GM18907 (cell line): Measurements from ENCODE around the gene CAAP1.
"Not testable (repeated sequence)": the region's sequence is repeated elsewhere in the genome, so short reads cannot be mapped to it uniquely, and the experiment has no call there.

Source experiments
- ATAC-seq: cut with Tn5 transposase; IDR thresholded peaks from one replicate; pipeline ENCODE4 v1.9.1; 2021; ENCODE audit warnings: mild to moderate bottlenecking, moderate library complexity; ENCODE audit not compliant: unreplicated experiment

Gene CAAP1

DNA sequence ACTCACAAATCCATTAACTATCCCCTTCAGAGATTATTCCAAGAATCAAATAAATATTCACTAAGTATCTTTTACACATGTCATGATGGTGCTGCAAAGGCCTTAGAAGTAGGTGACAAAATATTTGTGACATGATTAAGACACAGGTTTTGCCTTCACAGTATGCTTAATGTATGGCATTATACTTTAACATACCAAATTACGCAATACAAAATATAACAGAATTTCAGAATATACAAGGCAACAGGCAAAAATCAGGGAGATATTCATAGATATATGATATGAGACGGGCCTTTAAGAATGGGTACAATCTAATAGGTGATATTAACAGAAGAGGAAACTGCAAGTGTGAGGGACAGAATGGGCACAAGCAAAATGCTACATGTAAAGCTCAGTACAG is 41.6 kb downstream of the CAAP1 start:
- no peak for ATAC-seq

DNA sequence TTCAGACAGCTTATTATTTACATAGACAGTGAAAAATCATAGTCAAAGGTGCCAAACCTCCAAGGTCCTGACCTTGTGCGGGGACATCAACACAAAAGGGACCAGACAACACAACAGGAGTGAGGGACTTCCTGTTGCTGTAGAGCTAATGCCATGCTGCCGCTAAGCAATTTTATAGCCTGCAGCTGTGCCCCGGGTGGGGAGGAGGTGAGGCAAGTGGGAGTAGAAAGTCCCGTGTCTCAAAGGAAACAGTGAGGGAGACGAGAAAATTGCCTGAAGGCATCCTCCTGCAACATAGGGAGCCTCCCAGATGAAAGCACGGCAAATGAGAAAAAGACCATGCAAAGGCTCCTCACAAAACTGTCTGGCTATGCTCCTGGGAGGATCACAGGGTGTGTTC is 58.8 kb downstream of the CAAP1 start:
- ATAC-seq, result no peak

DNA sequence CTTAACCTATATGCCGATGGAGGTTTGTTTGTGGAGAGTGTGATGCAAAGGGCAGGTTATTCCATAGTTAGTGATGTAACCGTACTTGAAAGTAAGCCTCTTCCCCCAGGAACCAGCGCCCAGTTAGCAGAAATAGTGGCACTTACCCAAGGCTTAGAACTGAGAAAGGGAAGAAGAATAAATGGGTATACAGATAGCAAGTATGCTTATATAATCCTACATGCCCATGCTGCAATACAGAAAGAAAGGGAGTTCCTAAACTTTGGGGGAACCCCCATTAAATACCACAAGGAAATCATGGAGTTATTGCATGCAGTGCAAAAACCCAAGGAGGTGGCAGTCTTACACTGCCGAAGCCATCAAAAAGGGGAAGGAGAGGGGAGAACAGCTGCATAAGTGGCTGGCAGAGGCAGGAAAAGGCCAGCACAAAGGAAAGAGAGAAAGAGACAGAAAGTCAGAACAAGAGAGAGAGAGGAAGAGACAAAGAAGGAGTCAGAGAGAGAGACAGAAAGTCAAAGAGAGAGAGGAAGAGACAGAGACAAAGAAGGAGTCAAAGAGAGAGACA is 64.1 kb downstream of the CAAP1 start:
- not testable (repeated sequence) for ATAC-seq

DNA sequence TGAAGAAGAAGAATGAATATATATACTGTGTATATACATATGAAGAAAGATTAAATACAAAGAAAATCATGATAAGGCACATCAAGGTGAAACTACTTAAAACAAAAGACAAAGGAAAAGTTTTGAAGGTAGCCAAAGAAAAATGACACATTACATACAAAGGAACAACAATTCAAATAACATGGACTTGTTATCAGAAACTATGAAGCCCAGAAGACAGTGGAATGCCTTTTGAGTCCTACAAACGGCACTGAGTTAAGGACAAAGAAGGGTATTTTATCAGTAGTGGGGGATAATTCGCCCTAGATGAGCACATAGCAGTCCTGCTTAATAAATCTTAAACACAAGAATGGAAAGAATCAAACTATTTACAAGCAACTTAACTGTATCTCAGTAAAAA is 77.8 kb downstream of the CAAP1 start:
- ATAC-seq, result no peak

DNA sequence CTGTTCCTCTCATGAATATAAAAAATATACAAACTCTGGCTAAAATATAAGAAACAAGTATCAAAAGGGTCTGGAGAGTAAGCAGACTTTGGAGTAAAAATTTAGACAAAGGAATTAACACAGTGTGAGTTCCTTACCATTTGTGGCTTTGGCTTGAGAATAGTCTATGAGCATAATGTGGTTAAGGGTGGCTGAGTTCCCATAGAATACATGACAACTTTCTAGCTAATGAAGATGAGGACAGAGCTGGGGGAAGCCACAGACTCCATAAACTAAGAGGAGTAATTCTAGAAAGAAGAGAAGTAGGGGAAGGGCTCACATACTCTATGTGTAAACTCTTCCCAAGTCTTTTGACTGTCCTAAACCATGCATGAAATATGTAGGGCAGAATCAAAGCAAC is 79.4 kb downstream of the CAAP1 start:
- ATAC-seq, result peak; percentile 61

DNA sequence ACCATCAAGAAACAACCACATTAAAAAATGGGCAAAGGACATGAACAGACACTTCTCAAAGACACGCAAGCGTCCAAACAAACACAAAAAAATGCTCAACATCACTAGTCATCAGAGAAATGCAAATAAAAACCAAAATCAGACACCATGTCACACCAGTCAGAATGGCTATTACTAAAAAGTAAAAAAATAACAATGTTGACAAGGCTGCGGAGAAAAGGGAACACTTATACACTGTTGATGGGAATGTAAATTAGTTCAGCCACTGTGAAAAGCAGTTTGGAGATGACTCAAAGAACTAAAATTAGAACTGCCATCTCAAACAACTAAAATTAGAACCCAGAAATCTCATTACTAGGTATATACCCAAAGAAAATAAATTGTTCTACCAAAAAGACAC is 80.4 kb downstream of the CAAP1 start:
- peak; percentile 57 for ATAC-seq

DNA sequence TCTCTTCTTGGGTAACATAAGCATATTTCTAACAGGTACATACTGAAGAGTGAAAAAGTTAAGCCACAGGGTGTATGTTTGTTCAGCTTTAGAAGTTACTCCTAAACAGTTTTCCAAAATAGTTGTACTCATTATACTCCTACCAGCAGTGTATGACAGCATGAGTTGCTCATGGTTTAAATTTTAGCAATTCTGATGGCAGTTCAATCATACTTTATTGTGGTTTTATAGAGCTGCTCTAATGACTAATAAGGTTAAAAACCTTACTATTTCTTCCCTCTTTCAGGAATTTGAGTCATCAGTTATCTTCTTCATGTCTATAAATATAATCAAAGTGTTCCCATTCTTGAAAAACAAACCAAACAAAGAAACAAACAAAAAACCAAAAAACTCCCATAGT is 81.5 kb downstream of the CAAP1 start:
- no peak for ATAC-seq

DNA sequence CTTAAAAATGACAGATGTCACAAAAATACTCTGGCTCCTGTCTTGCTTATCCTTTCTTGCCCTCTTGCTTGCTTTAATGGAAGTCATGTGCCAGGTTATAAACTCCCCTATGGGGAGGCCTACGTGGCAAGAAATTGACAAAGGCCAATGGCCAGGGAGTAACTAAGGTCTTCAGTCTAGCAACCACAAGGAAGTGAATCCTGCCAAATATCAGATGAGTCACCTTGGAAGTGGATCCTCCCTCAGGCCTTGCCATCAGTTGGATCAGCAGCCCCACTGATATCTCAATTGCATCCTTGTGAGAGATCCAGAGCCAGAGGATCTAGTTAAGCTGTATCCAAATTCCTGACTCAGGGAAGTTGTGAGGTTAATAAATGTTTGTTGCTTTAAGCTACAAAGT is 82.8 kb downstream of the CAAP1 start:
- ATAC-seq, result no peak

DNA sequence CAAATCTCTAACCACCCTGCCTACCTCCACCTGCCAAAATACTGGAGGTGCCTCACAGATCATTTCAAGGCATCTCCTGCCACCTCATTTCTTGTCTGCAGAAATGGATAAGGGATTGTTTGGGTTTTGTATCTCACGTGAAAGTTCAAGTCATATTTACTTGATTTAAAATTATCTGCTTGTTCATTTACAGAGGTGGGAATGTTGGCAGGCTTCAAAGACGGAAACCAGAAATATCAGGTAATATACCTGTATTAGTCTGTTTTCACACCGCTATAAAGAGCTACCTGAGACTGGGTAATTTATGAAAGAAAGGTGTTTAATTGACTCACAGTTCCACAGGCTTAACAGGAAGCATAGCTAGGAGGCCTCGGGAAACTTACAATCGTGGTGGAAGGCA is 85.4 kb downstream of the CAAP1 start:
- no peak for ATAC-seq

DNA sequence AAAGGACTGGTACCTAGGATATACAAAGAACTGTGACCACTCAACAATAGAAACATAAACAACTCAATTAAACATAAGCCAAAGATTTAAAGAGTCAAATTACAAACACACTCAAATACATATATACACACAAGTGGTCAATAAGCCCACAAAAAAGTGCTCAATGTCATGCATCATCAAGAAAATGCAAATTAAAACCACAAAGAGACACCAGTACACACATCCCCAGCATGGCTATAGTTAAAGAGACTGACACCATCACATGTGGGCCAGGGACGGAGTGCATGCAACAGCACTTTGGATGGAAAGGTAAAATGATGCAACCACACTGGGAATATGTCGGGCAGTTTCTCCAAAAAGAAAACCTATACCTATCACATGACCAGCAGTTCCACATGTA is 89.7 kb downstream of the CAAP1 start:
- ATAC-seq, result peak; percentile 78

DNA sequence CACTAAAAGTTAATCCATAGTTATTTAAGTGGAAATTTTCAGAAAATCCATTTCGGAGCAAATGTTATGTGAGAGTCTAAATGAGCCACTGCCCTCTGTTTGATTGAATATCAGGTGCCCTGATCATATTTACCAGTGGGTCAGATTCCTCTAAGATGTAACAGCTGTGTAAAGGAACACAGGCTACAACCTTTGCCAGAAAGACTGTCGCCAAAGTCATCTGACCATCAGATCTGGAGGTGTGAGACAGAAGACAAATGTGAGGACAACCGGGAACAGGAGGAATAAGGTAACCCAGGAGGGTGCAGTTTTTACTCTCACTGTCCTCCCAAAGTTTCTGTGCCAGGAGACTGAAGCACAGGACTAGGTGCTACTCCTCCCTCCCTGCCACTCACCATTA is 90.8 kb downstream of the CAAP1 start:
- no peak for ATAC-seq

DNA sequence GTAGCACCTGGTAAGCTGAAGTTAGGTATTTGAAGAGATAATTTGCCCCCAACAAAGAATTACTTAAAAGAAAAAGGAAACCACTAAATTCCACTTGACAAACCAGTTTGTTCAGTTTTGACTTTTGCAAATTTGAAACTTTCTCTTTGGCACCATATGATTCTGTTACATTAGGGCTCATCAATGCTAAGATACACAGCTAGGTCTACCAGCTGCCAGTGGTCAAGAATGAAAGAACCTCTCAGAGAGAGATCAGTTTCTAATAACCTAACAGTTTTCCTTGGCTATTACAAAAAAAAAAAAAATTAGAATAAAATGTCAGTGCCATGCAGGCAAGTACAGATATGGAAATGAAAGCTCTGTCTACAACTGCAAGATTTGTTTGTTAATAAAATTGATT is 92.3 kb downstream of the CAAP1 start:
- ATAC-seq, result no peak

DNA sequence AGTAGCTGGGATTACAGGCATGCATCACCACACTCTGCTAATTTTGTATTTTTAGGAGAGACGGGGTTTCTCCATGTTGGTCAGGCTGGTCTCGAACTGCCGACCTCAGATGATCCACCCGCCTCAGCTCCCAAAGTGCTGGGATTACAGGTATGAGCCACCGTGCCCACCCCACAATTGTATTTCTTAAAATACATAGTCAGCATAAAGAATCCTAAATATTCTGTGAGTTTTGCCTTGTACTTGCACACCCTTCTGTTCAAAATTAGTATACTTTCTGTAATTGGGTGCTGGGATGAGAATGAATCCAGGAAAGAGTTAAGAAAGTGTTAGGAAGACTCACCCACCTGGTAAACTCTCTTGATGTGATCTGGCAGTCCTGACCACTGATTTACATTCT is 101.3 kb downstream of the CAAP1 start:
- ATAC-seq, result no peak
